SU-DHL-6 (cell line): Measurements from ENCODE around the gene NELFB.

Experiments used
- H2AFZ ChIP-seq: fragments of 200-600 bp; sonication (generic); 2 replicates; pipeline ENCODE4 v1.6.1; 2014; ENCODE audit warnings: low read depth, mild to moderate bottlenecking, moderate library complexity, mixed read lengths, antibody characterized with exemption, low read length; ENCODE audit not compliant: severe bottlenecking
- H3F3A ChIP-seq: fragments of 200-600 bp; shearing (Covaris generic); 2 replicates; pipeline ENCODE4 v1.6.0; 2016; ENCODE audit warnings: antibody characterized with exemption, mild to moderate bottlenecking; ENCODE audit not compliant: insufficient read depth
- H3K27ac ChIP-seq: fragments of 200-600 bp; sonication (generic); 2 replicates; pipeline ENCODE4 v1.5.1; 2016; ENCODE audit warnings: low read depth, mild to moderate bottlenecking, low read length, moderate library complexity, mixed read lengths
- H3K27me3 ChIP-seq: fragments of 200-600 bp; sonication (generic), shearing (Covaris generic); 2 replicates; pipeline ENCODE4 v1.6.0; 2014; ENCODE audit warnings: mild to moderate bottlenecking, low read length
- H3K36me3 ChIP-seq: fragments of 200-600 bp; sonication (generic); 2 replicates; pipeline ENCODE4 v1.6.1; 2014; ENCODE audit warnings: mild to moderate bottlenecking, low read length, mixed read lengths
- H3K4me2 ChIP-seq: fragments of 300-600, 200-600 bp; shearing (Covaris generic), sonication (generic); 2 replicates; pipeline ENCODE4 v1.6.0; 2014; ENCODE audit warnings: low read length, low read depth, mild to moderate bottlenecking; ENCODE audit not compliant: poor library complexity, severe bottlenecking
- H3K4me3 ChIP-seq: fragments of 200-600 bp; sonication (generic); 2 replicates; pipeline ENCODE4 v1.5.1; 2014; ENCODE audit warnings: antibody characterized with exemption, low read length, mild to moderate bottlenecking, mixed read lengths; ENCODE audit not compliant: insufficient read depth, poor library complexity, severe bottlenecking
- H3K79me2 ChIP-seq: fragments of 200-600 bp; sonication (generic); 2 replicates; pipeline ENCODE4 v1.6.1; 2014; ENCODE audit warnings: mild to moderate bottlenecking, low read length, moderate library complexity; ENCODE audit not compliant: insufficient read depth
- H3K9ac ChIP-seq: fragments of 200-600 bp; sonication (generic); 2 replicates; pipeline ENCODE4 v1.7.0; 2014; ENCODE audit warnings: mild to moderate bottlenecking, low read length
- H3K9me2 ChIP-seq: fragments of 200-600 bp; sonication (generic); replicated peaks from 2 replicates; pipeline ENCODE4 v1.6.1; 2014; ENCODE audit warnings: low read length; ENCODE audit not compliant: insufficient read depth
- H3K9me3 ChIP-seq: fragments of 200-600 bp; sonication (generic); 2 replicates; pipeline ENCODE4 v1.6.1; 2014; ENCODE audit warnings: low read length, mixed read lengths; ENCODE audit not compliant: insufficient read depth
- H4K20me1 ChIP-seq: fragments of 200-600 bp; sonication (generic); 2 replicates; pipeline ENCODE4 v1.6.1; 2014; ENCODE audit warnings: low read depth, mild to moderate bottlenecking, antibody characterized with exemption, low read length, moderate library complexity, mixed read lengths
- CTCF ChIP-seq: fragments of 200-600 bp; sonication (generic); IDR thresholded peaks from one replicate; pipeline ENCODE4 v1.5.1; 2017; ENCODE audit warnings: antibody characterized with exemption, mild to moderate bottlenecking, low read length, moderate library complexity; ENCODE audit not compliant: insufficient read depth, poor library complexity, severe bottlenecking
- EZH2phosphoT487 ChIP-seq: fragments of 200-600 bp; sonication (generic), shearing (Covaris generic); conservative IDR thresholded peaks from 2 replicates; pipeline ENCODE4 v1.6.1; 2018; ENCODE audit warnings: mild to moderate bottlenecking, antibody characterized with exemption, low read length, moderate library complexity, mixed read lengths

NELFB gene

GRCh38 chr9:137280474-137281344 is 25.6 kb downstream of the NELFB start:
- no peaks in the 10 kb centered on the region for H3K79me2 ChIP-seq
- TF ChIP-seq EZH2phosphoT487 (no peak), CTCF (no peak)
- no peaks in the 10 kb centered on the region for H3K9me3 ChIP-seq
- no peak overlapping the region for H3K27ac ChIP-seq
- H3K27me3 ChIP-seq, result no peaks in the 10 kb centered on the region
- no peak overlapping the region for H2AFZ ChIP-seq
- no peaks in the 10 kb centered on the region for H3K9me2 ChIP-seq
- no peaks in the 10 kb centered on the region for H4K20me1 ChIP-seq
- no peak overlapping the region for H3K4me2 ChIP-seq
- H3K4me3 ChIP-seq, result no peak overlapping the region
- no peaks in the 10 kb centered on the region for H3K36me3 ChIP-seq
- no peak overlapping the region for H3K9ac ChIP-seq
- peaks cover 7% of the 10 kb centered on the region; the same call in 1 of the 2 replicates for H3F3A ChIP-seq

GRCh38 chr9:137281345-137282116 is 26.4 kb downstream of the NELFB start:
- Histone ChIP-seq H3F3A (peaks cover 14% of the 10 kb centered on the region), H3K27ac (no peak overlapping the region), H3K4me3 (no peak overlapping the region), H3K4me2 (no peak overlapping the region), H3K27me3 (no peaks in the 10 kb centered on the region), H3K9me2 (no peaks in the 10 kb centered on the region), H2AFZ (no peak overlapping the region), H3K9me3 (no peaks in the 10 kb centered on the region), H3K79me2 (no peaks in the 10 kb centered on the region), H3K9ac (no peak overlapping the region), H4K20me1 (no peaks in the 10 kb centered on the region), H3K36me3 (no peaks in the 10 kb centered on the region)
- TF ChIP-seq EZH2phosphoT487 (no peak), CTCF (no peak)

- no peaks in the 10 kb centered on the region for H4K20me1 ChIP-seq
- no peak overlapping the region for H3K4me3 ChIP-seq
- H3K27ac ChIP-seq, result peak overlapping the region; percentile 67
- H3K9me2 ChIP-seq, result no peaks in the 10 kb centered on the region
- peaks cover 21% of the 10 kb centered on the region for H3F3A ChIP-seq
- H3K36me3 ChIP-seq, result no peaks in the 10 kb centered on the region
- TF ChIP-seq CTCF (peak; percentile 46), EZH2phosphoT487 (no peak)
- no peak overlapping the region for H2AFZ ChIP-seq
- no peaks in the 10 kb centered on the region for H3K27me3 ChIP-seq
- no peak overlapping the region for H3K9ac ChIP-seq
- H3K79me2 ChIP-seq, result no peaks in the 10 kb centered on the region
- no peaks in the 10 kb centered on the region for H3K9me3 ChIP-seq
- no peak overlapping the region for H3K4me2 ChIP-seq
Observed at GRCh38 chr9:137286975-137287383, 31.9 kb downstream of the NELFB start.
